Transverse colon (tissue), 4 donors: ENCODE results near the gene ZNF566.

ENCODE experiments used
- CTCF ChIP-seq, 5 experiments: fragments of 200-600 bp in 3 of 5; fragments of 450-650 bp in 2 of 5; sonication (generic) in 3 of 5; IDR thresholded peaks; 1 replicate in 2 of 5; 2 replicates in 3 of 5; pipeline ENCODE4 v1.5.1; 2016 to 2017; ENCODE audit warnings: antibody characterized with exemption in 5 of 5, inconsistent platforms in 3 of 5, mild to moderate bottlenecking in 2 of 5, moderate library complexity in 1 of 5
- EP300 ChIP-seq: sonication (generic); formaldehyde crosslinking; IDR thresholded peaks from one replicate; pipeline ENCODE4 v1.6.1; 2017; ENCODE audit warnings: antibody characterized with exemption, low read depth
- POLR2A ChIP-seq: fragments of 450-650 bp; IDR thresholded peaks from one replicate; pipeline ENCODE4 v1.6.1; 2016; ENCODE audit warnings: antibody characterized with exemption, mild to moderate bottlenecking, moderate library complexity
- POLR2AphosphoS5 ChIP-seq, 3 donors: sonication (generic); formaldehyde crosslinking; IDR thresholded peaks; one replicate each; pipeline ENCODE4 v1.6.1; 2016; ENCODE audit warnings: antibody characterized with exemption in 3 of 3

- TF ChIP-seq EP300, result no peak
- TF ChIP-seq CTCF (IDR thresholded peaks at IDR 0.05), result no peak
- TF ChIP-seq POLR2AphosphoS5 (IDR thresholded peaks at IDR 0.05), result no peak
- no peak for TF ChIP-seq POLR2A
These were observed 38.5 kb upstream of the ZNF566 start for GRCh38 chr19:36527873-36528193.
